Fibroblast of lung (primary cell): Measurements from ENCODE around the gene FZR1.

ENCODE experiments used
- EZH2 ChIP-seq: IDR thresholded peaks from 2 replicates; pipeline ENCODE4 v1.5.1; 2012; ENCODE audit warnings: low read length, control low read depth, mild to moderate bottlenecking; ENCODE audit errors: missing control alignments
- TF ChIP-seq, protein P1 (sequence below), 2 donors: IDR thresholded peaks in 1 of 2; conservative IDR thresholded peaks in 1 of 2; 1 replicate in 1 of 2; 2 replicates in 1 of 2; pipeline ENCODE4 v1.5.1; 2011 to 2012; ENCODE audit warnings: low read length in 2 of 2, control low read depth in 1 of 2, inconsistent platforms in 1 of 2, low read depth in 1 of 2, mild to moderate bottlenecking in 1 of 2

DNA sequence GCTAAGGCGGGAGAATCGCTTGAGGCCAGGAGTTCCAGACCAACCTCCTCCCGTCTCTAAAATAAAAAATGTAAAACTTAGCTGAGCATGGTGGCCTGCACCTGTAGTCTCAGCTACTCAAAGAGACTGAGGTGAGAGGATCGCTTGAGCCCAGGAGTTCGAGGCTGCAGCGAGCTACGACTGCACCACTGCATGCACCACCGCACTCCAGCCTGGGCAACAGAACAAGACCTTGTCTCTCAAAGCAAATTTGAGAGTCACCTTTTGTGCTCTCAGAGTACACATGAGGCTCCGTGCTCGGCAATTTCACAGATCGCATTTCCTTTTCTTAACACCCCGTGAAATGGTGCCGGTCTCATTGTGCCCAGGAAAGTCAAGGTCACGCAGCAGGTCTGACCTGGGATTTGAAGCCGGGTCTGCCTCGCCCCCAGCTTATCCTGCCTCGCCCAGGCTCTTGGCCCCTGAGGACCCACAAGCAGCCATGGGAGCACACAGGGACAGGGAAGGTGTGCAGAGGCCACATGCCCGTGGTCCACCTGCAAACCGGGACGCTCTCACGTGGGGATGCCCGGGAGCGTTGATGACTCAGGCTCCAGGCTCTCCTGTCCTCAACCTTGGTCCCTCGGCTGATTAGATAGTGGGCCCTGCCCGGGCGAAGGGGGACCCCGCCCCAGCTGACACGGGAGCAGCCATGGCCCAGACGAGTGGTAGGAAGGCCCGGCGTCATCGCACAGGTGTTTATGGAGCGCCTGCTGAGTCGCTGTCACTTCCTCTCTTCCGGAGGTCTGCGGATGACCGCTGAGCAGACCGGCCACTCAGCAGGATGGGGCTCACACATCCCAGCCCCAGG lies 24.6 kb upstream of the FZR1 start:
- TF ChIP-seq, protein P1, sequence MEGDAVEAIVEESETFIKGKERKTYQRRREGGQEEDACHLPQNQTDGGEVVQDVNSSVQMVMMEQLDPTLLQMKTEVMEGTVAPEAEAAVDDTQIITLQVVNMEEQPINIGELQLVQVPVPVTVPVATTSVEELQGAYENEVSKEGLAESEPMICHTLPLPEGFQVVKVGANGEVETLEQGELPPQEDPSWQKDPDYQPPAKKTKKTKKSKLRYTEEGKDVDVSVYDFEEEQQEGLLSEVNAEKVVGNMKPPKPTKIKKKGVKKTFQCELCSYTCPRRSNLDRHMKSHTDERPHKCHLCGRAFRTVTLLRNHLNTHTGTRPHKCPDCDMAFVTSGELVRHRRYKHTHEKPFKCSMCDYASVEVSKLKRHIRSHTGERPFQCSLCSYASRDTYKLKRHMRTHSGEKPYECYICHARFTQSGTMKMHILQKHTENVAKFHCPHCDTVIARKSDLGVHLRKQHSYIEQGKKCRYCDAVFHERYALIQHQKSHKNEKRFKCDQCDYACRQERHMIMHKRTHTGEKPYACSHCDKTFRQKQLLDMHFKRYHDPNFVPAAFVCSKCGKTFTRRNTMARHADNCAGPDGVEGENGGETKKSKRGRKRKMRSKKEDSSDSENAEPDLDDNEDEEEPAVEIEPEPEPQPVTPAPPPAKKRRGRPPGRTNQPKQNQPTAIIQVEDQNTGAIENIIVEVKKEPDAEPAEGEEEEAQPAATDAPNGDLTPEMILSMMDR (conservative IDR thresholded peaks at IDR 0.05 in 1 of 2, IDR thresholded peaks at IDR 0.05 in 1 of 2; ENCODE audit: low read depth in 1 of 2, low read length in 2 of 2) = no peak
- peak; percentile 8 for TF ChIP-seq EZH2
